ENCODE measurements around the gene COQ8B. TPM values are rescaled to one million over a fixed set of nuclear protein-coding genes. Genes with fewer than 3 reads are reported as not detected.
"Not testable (repeated sequence)": the region's sequence is repeated elsewhere in the genome, so short reads cannot be mapped to it uniquely, and the experiment has no call there.

COQ8B gene
- total RNA-seq, 1 donor from 2014 or later: 35.0 TPM

DNA sequence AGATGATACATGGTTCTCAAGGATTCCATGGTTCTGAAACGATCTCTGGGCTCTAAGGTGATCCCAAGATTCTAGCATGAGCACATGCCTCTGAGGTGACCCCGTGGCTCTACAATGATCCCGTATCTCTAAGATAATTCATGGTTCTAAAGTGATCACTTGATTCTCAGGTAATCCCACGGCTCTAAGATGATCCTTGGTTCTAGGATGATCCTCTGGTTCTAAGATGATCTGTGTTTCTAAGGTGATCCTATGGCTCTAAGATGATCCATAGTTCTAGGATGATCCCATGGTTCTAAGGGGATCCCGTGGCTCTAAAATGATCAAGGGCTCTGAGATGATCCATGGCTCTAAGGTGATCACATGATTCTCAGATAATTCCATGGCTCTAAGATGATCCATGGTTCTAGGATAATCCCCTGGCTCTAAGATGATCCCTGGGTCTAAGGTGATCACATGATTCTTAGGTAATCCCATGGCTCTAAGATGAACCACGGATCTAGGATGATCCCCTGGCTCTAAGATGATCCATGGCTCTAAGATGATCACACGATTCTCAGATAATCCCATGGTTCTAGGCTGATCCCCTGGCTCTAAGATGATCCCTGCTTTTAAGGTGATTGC is 47.6 kb downstream of the COQ8B start:
- DNase-seq (ENCODE audit: low spot score): no peak

DNA sequence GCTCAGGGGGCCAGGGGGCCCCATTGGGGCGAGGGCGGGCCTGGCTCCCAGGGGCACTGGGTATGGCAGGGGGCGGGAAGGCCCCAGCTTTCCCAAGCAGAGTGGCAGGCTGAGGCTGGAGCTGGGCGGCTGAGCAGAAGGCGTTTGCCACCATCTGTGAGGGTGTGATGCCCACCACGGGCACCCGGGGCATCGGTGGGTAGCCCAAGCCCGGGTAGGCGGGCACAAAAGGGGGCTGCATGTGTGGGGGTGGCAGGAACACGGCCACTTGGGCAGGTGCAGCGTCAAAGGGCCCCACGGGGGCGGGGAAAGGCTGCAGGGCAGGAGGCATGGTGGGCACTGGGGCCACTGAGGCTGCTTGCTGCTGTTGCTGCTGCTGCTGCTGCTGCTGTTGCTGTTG is 49.1 kb downstream of the COQ8B start:
- DNase-seq (ENCODE audit: low spot score): no peak

DNA sequence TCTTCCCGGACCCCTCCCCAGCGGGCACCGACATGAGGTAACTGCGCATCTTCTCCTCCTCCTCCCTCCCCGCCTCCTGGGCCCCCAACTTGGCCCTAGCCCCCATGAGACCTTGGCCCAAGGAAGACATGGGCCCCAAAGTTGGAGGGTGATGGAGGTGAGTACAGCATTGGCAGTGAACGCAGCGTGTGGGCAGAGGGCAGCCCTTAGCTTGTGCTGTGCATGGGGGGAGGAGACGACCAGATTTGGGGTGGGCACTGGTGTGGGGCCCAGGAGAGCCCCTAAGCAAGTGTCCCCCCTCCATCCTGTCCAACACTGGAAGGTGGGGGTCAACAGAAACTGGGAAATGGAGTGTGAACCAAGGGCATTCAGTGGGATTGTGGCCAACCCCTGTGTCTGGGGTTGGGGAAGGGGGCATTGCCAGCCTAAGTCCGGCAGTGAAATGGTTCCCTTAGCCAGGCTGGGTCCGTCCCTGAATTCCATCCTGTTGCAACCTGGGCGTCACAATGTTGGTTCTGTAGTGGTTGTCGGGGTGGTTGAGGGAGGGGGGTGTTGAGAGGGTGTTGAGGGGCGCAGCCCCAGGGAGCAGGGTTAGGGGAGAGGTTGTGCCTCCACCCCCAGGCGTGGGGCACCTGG is 49.8 kb downstream of the COQ8B start:
- DNase-seq (ENCODE audit: low spot score): no peak

DNA sequence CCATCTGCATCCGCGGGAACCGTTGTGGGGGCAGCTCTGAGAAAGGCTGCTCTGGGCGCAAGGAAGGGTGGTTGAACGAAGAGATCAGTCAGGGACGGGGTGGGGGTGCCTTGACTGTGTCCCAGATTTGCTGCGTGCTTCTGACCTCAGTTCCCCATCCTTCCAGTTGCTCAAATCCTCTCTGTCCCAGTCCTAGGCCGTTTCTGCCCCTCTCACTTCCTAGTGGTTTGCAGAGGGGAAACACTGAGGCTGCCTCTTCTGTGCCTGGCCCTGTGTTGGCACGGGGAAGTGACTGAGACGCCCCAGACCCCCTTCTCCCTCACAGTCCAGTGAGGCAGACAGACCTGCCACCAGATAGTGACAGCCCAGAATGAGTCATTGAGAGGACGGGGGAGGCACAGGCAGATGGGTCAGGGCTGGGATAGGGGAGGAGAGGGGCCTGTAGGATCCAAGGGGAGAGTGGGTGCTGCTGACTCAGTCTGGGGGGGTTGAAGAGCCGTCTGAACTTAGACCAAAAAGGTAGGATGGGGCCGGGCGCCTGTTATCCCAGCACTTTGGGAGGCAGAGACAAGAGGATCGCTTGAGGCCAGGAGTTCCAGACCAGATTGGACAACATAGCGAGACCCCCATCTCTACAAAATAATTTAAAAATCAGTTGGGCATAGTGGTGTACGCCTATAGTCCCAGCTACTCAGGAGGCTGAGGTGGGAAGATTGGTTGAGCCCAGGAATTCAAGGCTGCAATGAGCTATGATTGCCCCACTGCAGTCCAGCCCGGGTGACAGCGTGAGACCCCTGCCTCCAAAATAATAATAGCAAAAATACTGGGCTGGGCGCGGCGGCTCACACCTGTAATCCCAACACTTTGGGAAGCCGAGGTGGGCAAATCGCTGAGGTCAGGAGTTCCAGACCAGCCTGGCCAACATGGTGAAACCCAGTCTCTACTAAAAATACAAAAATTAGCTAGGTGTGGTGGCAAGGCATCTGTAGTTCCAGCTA is 52.7 kb downstream of the COQ8B start:
- no peak for DNase-seq (ENCODE audit: low spot score)

DNA sequence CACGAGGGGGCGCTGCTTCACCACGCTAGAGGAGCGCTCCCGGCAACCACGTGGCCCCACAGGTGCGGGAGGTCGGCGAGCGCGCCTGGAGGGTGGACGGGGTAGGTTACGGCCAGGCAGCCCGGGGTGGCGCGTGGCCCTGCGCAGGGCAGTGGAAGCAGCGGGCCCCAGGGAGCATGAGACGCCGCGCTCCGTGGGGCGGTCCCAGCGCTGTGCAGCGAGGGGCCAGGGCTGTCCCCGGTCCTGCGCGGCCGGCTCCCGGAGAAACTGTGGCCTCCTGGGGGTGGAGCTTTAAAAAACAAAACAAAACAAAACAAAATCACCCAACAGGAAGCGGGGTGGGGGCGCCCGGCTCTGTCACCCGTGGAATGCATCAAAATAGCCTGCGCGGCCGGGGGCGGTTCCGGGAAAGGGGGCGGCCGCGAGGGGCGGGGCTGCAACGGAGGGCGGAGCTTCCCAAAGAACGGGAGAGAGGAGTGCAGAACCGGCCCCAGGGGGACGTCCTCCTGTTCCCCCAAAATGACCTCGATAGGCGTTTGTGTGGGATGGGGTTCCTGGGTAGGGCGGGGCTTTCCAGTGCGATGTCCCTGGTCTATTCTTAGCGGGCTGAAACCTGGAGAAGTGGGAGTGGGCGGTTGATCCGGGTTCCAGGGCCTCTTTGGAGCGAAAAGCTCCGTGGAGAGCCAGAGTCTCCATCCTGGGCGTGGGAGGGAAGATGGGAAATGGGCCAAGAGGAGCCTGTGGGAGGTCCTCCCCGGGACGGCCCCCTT is 53.6 kb downstream of the COQ8B start:
- DNase-seq (ENCODE audit: low spot score): peak; percentile 92

- DNase-seq (ENCODE audit: low spot score): no peak
These were observed 55.1 kb downstream of the COQ8B start for GRCh38 chr19:40661616-40662015.

DNA sequence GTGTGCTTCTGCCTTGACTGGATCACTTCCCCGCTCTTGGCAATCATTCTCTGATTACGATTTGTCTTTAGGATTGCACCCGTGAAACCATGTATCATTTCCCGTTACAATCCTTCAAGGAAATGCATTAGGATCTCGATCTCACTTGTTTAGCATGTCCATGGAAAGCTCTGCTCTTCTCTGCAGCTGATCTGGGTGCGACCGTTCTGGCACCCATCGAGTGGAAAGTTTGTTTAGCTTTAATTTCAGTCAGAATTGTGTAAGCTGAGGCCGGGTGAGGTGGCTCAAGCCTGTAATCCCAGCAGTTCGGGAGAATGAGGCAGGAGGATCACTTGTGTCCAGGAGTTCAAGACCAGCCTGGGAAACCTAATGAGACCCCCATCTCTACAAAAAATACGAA is 57.1 kb downstream of the COQ8B start:
- no peak for DNase-seq (ENCODE audit: low spot score)

GRCh38 chr19:40659116-40659515 is 57.6 kb downstream of the COQ8B start:
- DNase-seq (ENCODE audit: low spot score): no peak

- DNase-seq (ENCODE audit: low spot score): no peak
These were observed 58.7 kb downstream of the COQ8B start for GRCh38 chr19:40658031-40658430.

- not testable (repeated sequence) for DNase-seq (ENCODE audit: low spot score)
These were observed 61.0 kb downstream of the COQ8B start for GRCh38 chr19:40655684-40656083.

GRCh38 chr19:40652303-40652702 is 64.4 kb downstream of the COQ8B start:
- not testable (repeated sequence) for DNase-seq (ENCODE audit: low spot score)

DNA sequence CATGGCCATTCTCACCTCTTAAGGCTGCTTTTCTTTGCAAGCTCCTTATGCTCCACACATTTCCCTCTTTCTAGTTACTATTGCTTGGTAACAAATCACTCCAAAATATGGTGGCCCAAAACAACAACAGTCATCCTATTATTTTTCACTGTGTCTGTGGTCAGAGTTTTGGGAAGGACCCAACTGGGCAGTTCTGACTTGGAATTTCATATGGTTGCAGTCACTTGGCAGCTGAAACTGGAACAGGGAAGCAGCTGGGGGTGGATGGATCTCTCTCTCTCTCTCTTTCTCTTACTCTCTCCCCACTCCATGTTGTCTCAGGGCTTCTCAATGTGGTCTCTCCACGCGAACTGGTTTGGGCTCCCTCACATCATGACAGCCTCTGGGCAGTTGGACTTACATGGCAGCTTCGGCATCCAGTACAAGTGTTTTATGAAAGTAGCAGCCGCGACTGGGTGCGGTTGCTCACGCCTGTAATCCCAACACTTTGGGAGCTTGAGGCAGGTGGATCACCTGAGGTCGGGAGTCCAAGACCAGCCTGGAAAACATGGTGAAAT is 65.9 kb downstream of the COQ8B start:
- no peak for DNase-seq (ENCODE audit: low spot score)

GRCh38 chr19:40649903-40650675 is 66.6 kb downstream of the COQ8B start:
- DNase-seq (ENCODE audit: low spot score): not testable (repeated sequence)

DNA sequence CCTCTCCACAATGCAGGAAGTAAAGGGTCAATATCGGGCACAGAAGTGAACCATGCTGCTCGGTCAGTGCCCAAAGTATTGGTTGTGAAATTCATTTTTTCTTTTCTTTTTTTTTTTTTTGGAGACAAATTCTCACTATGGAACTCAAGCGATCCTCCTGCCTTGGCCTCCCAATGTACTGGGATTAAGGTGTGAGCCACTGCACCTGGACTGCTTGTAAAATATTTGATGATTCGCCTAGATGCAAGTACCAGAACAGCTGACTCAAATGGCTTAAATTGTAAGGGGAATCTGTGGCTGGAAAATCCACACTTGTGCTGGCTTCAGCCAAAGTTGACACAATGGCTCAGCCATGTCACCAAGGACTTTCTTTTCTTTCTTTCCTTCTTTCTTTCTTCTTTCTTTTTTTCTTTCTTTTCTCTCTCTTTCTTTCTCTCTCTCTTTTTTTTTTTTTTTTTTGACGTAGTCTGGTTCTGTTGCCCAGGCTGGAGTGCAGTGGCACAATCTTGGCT is 69.9 kb downstream of the COQ8B start:
- DNase-seq (ENCODE audit: low spot score): no peak

- no peak for DNase-seq (ENCODE audit: low spot score)
These were observed 73.9 kb downstream of the COQ8B start for GRCh38 chr19:40642757-40643305.

- DNase-seq (ENCODE audit: low spot score): no peak
These were observed 74.5 kb downstream of the COQ8B start for GRCh38 chr19:40642051-40642706.

Measured in ureter (tissue), 1 donor.